ENCODE measurements around the gene C17orf50. TPM values are rescaled to one million over a fixed set of nuclear protein-coding genes. Genes with fewer than 3 reads are reported as not detected.

C17orf50 gene
- total and polyA plus RNA-seq, 4 donors: 0.68 to 1.6 TPM; not detected in 2

DNA sequence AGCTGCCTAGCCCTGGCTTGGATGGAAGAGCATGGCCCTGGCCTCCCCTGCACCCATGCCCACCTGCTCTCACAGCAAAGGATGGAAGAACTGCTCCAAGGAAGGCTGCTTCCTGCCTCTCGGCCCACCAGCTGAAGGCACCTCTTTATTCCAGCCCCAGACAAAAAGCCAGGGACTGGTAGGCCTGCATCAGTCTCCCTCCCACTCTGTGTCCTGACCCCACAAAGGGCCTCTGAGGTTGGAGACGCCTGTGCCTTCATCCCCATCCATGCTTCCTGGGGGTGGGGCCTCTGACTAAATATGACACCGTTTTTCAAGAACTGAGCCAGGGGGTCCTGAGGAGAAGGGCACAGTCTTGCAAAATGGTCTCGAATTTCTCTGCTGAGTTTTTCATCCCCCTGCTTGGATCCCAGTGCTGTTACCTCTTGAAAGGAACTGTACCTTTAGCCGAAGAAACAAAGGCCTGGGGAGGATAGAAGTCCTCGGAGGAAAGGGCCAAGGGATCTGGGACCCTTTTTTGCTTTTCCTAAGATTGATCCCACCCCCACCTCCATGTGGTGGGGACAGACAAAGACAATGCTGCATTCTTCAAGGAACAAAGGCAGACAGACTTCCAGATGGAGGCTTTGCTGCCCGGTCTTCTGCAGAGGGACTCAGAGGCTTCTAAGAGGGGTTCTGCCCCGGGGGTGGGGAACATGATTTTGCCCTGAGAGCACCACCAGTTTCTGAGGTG, 5.2 kb downstream of the C17orf50 start:
- H3K4me3 ChIP-seq (ENCODE audit: low read depth, low read length): no peak overlapping the region
- H3K27me3 ChIP-seq (ENCODE audit: control insufficient read depth, insufficient read depth, low read length): no peaks in the 10 kb centered on the region
- H3K27ac ChIP-seq (ENCODE audit: low read depth, low read length): no peak overlapping the region
- DNase-seq (ENCODE audit: low read depth in 4 of 6, low spot score in 6 of 6): no peak
- peaks cover 9% of the 10 kb centered on the region for H3K36me3 ChIP-seq (ENCODE audit: control insufficient read depth, insufficient read depth, low read length)
- peaks cover 32% of the 10 kb centered on the region for H3K4me1 ChIP-seq (ENCODE audit: control insufficient read depth, insufficient read depth, low read length)
- no peaks in the 10 kb centered on the region for H3K9me3 ChIP-seq (ENCODE audit: control insufficient read depth, insufficient read depth, low read length)
- WGBS (ENCODE audit: insufficient coverage): 52% methylated on average over 8 of the region's 8 CpGs

GRCh38 chr17:35766489-35766877, 5.8 kb downstream of the C17orf50 start:
- no peaks in the 10 kb centered on the region for H3K9me3 ChIP-seq (ENCODE audit: control insufficient read depth, insufficient read depth, low read length)
- peaks cover 9% of the 10 kb centered on the region for H3K36me3 ChIP-seq (ENCODE audit: control insufficient read depth, insufficient read depth, low read length)
- peaks cover 32% of the 10 kb centered on the region for H3K4me1 ChIP-seq (ENCODE audit: control insufficient read depth, insufficient read depth, low read length)
- H3K27me3 ChIP-seq (ENCODE audit: control insufficient read depth, insufficient read depth, low read length): no peaks in the 10 kb centered on the region
- WGBS (ENCODE audit: insufficient coverage): 85% methylated on average over 23 of the region's 24 CpGs
- H3K4me3 ChIP-seq (ENCODE audit: low read depth, low read length): no peak overlapping the region
- DNase-seq (ENCODE audit: low read depth in 4 of 6, low spot score in 6 of 6): no peak
- H3K27ac ChIP-seq (ENCODE audit: low read depth, low read length): no peak overlapping the region

DNA sequence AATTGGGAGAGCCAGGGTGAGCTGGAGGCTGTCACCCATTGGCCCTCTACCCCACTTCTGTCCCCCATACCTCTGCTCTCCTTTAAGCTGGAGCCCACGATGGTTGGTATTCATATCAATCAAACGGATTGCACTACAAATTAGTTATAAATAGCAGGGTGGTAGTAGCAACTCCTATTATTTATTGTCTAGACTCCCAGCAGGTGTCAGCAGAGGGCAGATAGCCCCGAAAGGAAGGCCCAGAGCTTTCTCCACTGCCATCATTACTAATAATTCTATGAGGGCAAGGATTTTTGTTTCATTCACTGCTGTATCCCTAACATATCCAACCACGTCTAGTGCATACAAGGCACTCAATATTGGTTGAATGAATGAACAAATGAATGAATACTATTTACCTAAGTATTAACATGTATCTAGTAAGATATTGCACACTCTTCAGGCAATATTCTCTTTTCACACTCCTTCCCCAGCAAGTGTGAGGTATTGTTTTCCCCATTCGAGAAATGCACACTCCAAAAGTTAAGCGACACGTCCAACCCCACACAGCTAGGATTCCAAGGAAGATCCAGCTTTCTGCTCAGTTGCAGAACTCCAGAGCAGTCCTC, 6.3 kb downstream of the C17orf50 start:
- H3K36me3 ChIP-seq (ENCODE audit: control insufficient read depth, insufficient read depth, low read length): peaks cover 9% of the 10 kb centered on the region
- H3K4me1 ChIP-seq (ENCODE audit: control insufficient read depth, insufficient read depth, low read length): peaks cover 32% of the 10 kb centered on the region
- H3K4me3 ChIP-seq (ENCODE audit: low read depth, low read length): no peak overlapping the region
- DNase-seq (ENCODE audit: low read depth in 4 of 6, low spot score in 6 of 6): peak in 2 of 6 donors; percentile 50 to 58
- H3K27me3 ChIP-seq (ENCODE audit: control insufficient read depth, insufficient read depth, low read length): no peaks in the 10 kb centered on the region
- whole genome bisulfite sequencing (ENCODE audit: insufficient coverage): 80% methylated on average over 2 of the region's 7 CpGs
- no peak overlapping the region for H3K27ac ChIP-seq (ENCODE audit: low read depth, low read length)
- H3K9me3 ChIP-seq (ENCODE audit: control insufficient read depth, insufficient read depth, low read length): no peaks in the 10 kb centered on the region

DNA sequence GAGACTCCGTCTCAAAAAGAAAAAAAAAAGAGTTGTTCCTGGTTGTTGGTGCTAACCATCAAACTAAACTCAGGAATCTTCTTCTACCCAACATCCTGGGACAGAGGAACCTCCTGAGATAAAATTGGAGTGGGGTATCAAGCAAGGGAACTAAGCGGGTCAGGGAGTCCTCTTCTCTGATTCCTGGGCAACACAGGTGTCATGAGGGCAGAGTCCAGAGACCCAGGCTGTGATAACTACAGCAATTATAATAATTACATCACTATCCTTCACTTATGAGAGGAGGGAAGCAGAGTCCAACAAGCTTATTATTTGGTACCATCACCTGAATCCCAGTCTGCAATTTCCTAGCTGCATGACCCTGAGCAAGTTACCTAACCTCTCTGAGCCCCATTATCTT, 8.1 kb downstream of the C17orf50 start:
- Histone ChIP-seq H3K27ac (ENCODE audit: low read depth, low read length) (no peak overlapping the region), H3K9me3 (ENCODE audit: control insufficient read depth, insufficient read depth, low read length) (no peaks in the 10 kb centered on the region), H3K27me3 (ENCODE audit: control insufficient read depth, insufficient read depth, low read length) (no peaks in the 10 kb centered on the region), H3K4me1 (ENCODE audit: control insufficient read depth, insufficient read depth, low read length) (peaks cover 45% of the 10 kb centered on the region), H3K36me3 (ENCODE audit: control insufficient read depth, insufficient read depth, low read length) (peaks cover 14% of the 10 kb centered on the region), H3K4me3 (ENCODE audit: low read depth, low read length) (no peak overlapping the region)
- no peak for DNase-seq (ENCODE audit: low read depth in 4 of 6, low spot score in 6 of 6)
- WGBS (ENCODE audit: insufficient coverage): no CpG with 5 or more reads among the region's 2 CpGs

- no peak overlapping the region for H3K4me3 ChIP-seq (ENCODE audit: low read depth, low read length)
- no peak for DNase-seq (ENCODE audit: low read depth in 4 of 6, low spot score in 6 of 6)
- H3K27me3 ChIP-seq (ENCODE audit: control insufficient read depth, insufficient read depth, low read length): no peaks in the 10 kb centered on the region
- peaks cover 14% of the 10 kb centered on the region for H3K36me3 ChIP-seq (ENCODE audit: control insufficient read depth, insufficient read depth, low read length)
- 93% methylated on average over 48 of the region's 48 CpGs for WGBS (ENCODE audit: insufficient coverage)
- H3K4me1 ChIP-seq (ENCODE audit: control insufficient read depth, insufficient read depth, low read length): peaks cover 47% of the 10 kb centered on the region
- no peak overlapping the region for H3K27ac ChIP-seq (ENCODE audit: low read depth, low read length)
- no peaks in the 10 kb centered on the region for H3K9me3 ChIP-seq (ENCODE audit: control insufficient read depth, insufficient read depth, low read length)
These were observed 9.3 kb downstream of the C17orf50 start for GRCh38 chr17:35769895-35770486.

- H3K27ac ChIP-seq (ENCODE audit: low read depth, low read length): peak overlapping the region; percentile 85
These were observed 12.4 kb downstream of the C17orf50 start for GRCh38 chr17:35773129-35773528.

GRCh38 chr17:35773679-35774425, 13.2 kb downstream of the C17orf50 start:
- H3K4me1 ChIP-seq (ENCODE audit: control insufficient read depth, insufficient read depth, low read length): peaks cover 39% of the 10 kb centered on the region
- peak overlapping the region; percentile 85 for H3K27ac ChIP-seq (ENCODE audit: low read depth, low read length)
- no peak overlapping the region for H3K4me3 ChIP-seq (ENCODE audit: low read depth, low read length)
- H3K36me3 ChIP-seq (ENCODE audit: control insufficient read depth, insufficient read depth, low read length): peaks cover 8% of the 10 kb centered on the region
- H3K9me3 ChIP-seq (ENCODE audit: control insufficient read depth, insufficient read depth, low read length): no peaks in the 10 kb centered on the region
- DNase-seq (ENCODE audit: low read depth in 4 of 6, low spot score in 6 of 6): peak in 1 of 6 donors; percentile 34
- H3K27me3 ChIP-seq (ENCODE audit: control insufficient read depth, insufficient read depth, low read length): no peaks in the 10 kb centered on the region
- WGBS (ENCODE audit: insufficient coverage): 33% methylated on average over 7 of the region's 10 CpGs

More at GRCh38 chr17:35773129-35773528, 12.4 kb downstream of the C17orf50 start:
- Histone ChIP-seq H3K4me1 (ENCODE audit: control insufficient read depth, insufficient read depth, low read length) (peaks cover 39% of the 10 kb centered on the region), H3K9me3 (ENCODE audit: control insufficient read depth, insufficient read depth, low read length) (no peaks in the 10 kb centered on the region), H3K36me3 (ENCODE audit: control insufficient read depth, insufficient read depth, low read length) (peaks cover 5% of the 10 kb centered on the region), H3K4me3 (ENCODE audit: low read depth, low read length) (no peak overlapping the region), H3K27me3 (ENCODE audit: control insufficient read depth, insufficient read depth, low read length) (no peaks in the 10 kb centered on the region)
- DNase-seq (ENCODE audit: low read depth in 4 of 6, low spot score in 6 of 6): no peak
- 86% methylated on average over 20 of the region's 20 CpGs for WGBS (ENCODE audit: insufficient coverage)

GRCh38 chr17:35774499-35774898, 13.8 kb downstream of the C17orf50 start:
- H3K36me3 ChIP-seq (ENCODE audit: control insufficient read depth, insufficient read depth, low read length): peaks cover 10% of the 10 kb centered on the region
- WGBS (ENCODE audit: insufficient coverage): 20% methylated on average over 1 of the region's 5 CpGs

GRCh38 chr17:35775039-35775438, 14.4 kb downstream of the C17orf50 start:
- no peak overlapping the region for H3K4me3 ChIP-seq (ENCODE audit: low read depth, low read length)
- peak in 2 of 6 donors; percentile 70 to 80 for DNase-seq (ENCODE audit: low read depth in 4 of 6, low spot score in 6 of 6)
- H3K27ac ChIP-seq (ENCODE audit: low read depth, low read length): peak overlapping the region; percentile 85
- no peaks in the 10 kb centered on the region for H3K27me3 ChIP-seq (ENCODE audit: control insufficient read depth, insufficient read depth, low read length)
- H3K4me1 ChIP-seq (ENCODE audit: control insufficient read depth, insufficient read depth, low read length): peaks cover 39% of the 10 kb centered on the region
- 23% methylated on average over 5 of the region's 5 CpGs for WGBS (ENCODE audit: insufficient coverage)
- no peaks in the 10 kb centered on the region for H3K9me3 ChIP-seq (ENCODE audit: control insufficient read depth, insufficient read depth, low read length)
- H3K36me3 ChIP-seq (ENCODE audit: control insufficient read depth, insufficient read depth, low read length): peaks cover 10% of the 10 kb centered on the region

More at GRCh38 chr17:35774499-35774898, 13.8 kb downstream of the C17orf50 start:
- peak in 4 of 6 donors; percentile 54 to 91 (median 80) for DNase-seq (ENCODE audit: low read depth in 4 of 6, low spot score in 6 of 6)
- Histone ChIP-seq H3K4me3 (ENCODE audit: low read depth, low read length) (no peak overlapping the region), H3K4me1 (ENCODE audit: control insufficient read depth, insufficient read depth, low read length) (peaks cover 39% of the 10 kb centered on the region), H3K27me3 (ENCODE audit: control insufficient read depth, insufficient read depth, low read length) (no peaks in the 10 kb centered on the region), H3K9me3 (ENCODE audit: control insufficient read depth, insufficient read depth, low read length) (no peaks in the 10 kb centered on the region), H3K27ac (ENCODE audit: low read depth, low read length) (peak overlapping the region; percentile 85)

Data from spinal cord (tissue), 10 donors.